CD4-positive, CD25-positive, alpha-beta regulatory T cell (primary cell): Measurements from ENCODE around the gene TANK. TPM values are rescaled to one million over a fixed set of nuclear protein-coding genes. Genes with fewer than 3 reads are reported as not detected.

ENCODE experiments used
- ATAC-seq, 2 donors: fragments of 150-1000 bp; cut with Tn5 transposase; one replicate each; pipeline ENCODE4 v1.10.0; 2021; ENCODE audit warnings: low read depth in 2 of 2, moderate number of reproducible peaks in 2 of 2, moderate library complexity in 1 of 2
- DNase-seq, 3 donors: peaks; one replicate each; pipeline versions ENCODE4 v3.0.0 to v3.0.0-alpha.2; 2012 to 2022; ENCODE audit warnings: mixed read lengths in 1 of 3
- H3K27ac ChIP-seq: one replicate; pipeline ENCODE4 v1.7.0; 2013; ENCODE audit warnings: mild to moderate bottlenecking, low read length; ENCODE audit not compliant: insufficient read depth, poor library complexity, severe bottlenecking
- H3K27me3 ChIP-seq: one replicate; pipeline ENCODE4 v1.7.0; 2013; ENCODE audit warnings: low read length; ENCODE audit not compliant: control insufficient read depth, insufficient read depth
- H3K36me3 ChIP-seq: one replicate; pipeline ENCODE4 v1.7.0; 2013; ENCODE audit warnings: mild to moderate bottlenecking, low read length, moderate library complexity; ENCODE audit not compliant: control insufficient read depth, insufficient read depth
- H3K4me1 ChIP-seq: 2 replicates; pipeline ENCODE4 v1.7.0; 2013; ENCODE audit warnings: mild to moderate bottlenecking, low read length; ENCODE audit not compliant: insufficient read depth, control insufficient read depth, poor library complexity, severe bottlenecking
- H3K4me3 ChIP-seq: one replicate; pipeline ENCODE4 v1.7.0; 2013; ENCODE audit warnings: low read depth, mild to moderate bottlenecking, low read length, moderate library complexity
- H3K9me3 ChIP-seq, 2 experiments: 1 replicate in 1 of 2; 2 replicates in 1 of 2; pipeline ENCODE4 v1.7.0; 2013; ENCODE audit warnings: low read length in 2 of 2, mild to moderate bottlenecking in 1 of 2, moderate library complexity in 1 of 2; ENCODE audit not compliant: control insufficient read depth in 2 of 2
- H3K27ac Mint-ChIP-seq, 3 donors: one replicate each; pipeline ENCODE4 v1.8.0; 2020 to 2022; ENCODE audit warnings: mild to moderate bottlenecking in 3 of 3, mixed read lengths in 3 of 3, moderate library complexity in 2 of 3
- H3K27me3 Mint-ChIP-seq: one replicate; pipeline ENCODE4 v1.8.0; 2022; ENCODE audit warnings: mild to moderate bottlenecking, mixed read lengths
- H3K36me3 Mint-ChIP-seq: one replicate; pipeline ENCODE4 v1.8.0; 2020; ENCODE audit warnings: mixed read lengths
- H3K4me1 Mint-ChIP-seq, 4 donors: one replicate each; pipeline ENCODE4 v1.8.0; 2020 to 2022; ENCODE audit warnings: mixed read lengths in 4 of 4, mild to moderate bottlenecking in 1 of 4
- H3K4me3 Mint-ChIP-seq, 4 donors: one replicate each; pipeline ENCODE4 v1.8.0; 2020 to 2022; ENCODE audit warnings: mild to moderate bottlenecking in 4 of 4, mixed read lengths in 4 of 4, moderate library complexity in 3 of 4
- H3K9me3 Mint-ChIP-seq, 7 donors: one replicate each; pipeline ENCODE4 v1.8.0; 2020 to 2022; ENCODE audit warnings: mixed read lengths in 7 of 7, mild to moderate bottlenecking in 3 of 7, moderate library complexity in 2 of 7
- polyA plus RNA-seq, 4 donors: library from polyadenylated mRNA; unstranded; fragments of 300-500 nt; fragmentation: Illumina TruSeq; gene quantifications; one replicate each; pipeline ENCODE4 v1.2.3, GENCODE V29; 2021
- total RNA-seq: library from RNA; stranded (reverse); gene quantifications from one replicate; pipeline ENCODE4 v1.2.3, GENCODE V29; 2022

The TANK gene, protein sequence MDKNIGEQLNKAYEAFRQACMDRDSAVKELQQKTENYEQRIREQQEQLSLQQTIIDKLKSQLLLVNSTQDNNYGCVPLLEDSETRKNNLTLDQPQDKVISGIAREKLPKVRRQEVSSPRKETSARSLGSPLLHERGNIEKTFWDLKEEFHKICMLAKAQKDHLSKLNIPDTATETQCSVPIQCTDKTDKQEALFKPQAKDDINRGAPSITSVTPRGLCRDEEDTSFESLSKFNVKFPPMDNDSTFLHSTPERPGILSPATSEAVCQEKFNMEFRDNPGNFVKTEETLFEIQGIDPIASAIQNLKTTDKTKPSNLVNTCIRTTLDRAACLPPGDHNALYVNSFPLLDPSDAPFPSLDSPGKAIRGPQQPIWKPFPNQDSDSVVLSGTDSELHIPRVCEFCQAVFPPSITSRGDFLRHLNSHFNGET
- total RNA-seq (182 TPM), polyA plus RNA-seq (10 to 100 TPM; 84.5 to 97.1 (median 89.0) TPM)

DNA sequence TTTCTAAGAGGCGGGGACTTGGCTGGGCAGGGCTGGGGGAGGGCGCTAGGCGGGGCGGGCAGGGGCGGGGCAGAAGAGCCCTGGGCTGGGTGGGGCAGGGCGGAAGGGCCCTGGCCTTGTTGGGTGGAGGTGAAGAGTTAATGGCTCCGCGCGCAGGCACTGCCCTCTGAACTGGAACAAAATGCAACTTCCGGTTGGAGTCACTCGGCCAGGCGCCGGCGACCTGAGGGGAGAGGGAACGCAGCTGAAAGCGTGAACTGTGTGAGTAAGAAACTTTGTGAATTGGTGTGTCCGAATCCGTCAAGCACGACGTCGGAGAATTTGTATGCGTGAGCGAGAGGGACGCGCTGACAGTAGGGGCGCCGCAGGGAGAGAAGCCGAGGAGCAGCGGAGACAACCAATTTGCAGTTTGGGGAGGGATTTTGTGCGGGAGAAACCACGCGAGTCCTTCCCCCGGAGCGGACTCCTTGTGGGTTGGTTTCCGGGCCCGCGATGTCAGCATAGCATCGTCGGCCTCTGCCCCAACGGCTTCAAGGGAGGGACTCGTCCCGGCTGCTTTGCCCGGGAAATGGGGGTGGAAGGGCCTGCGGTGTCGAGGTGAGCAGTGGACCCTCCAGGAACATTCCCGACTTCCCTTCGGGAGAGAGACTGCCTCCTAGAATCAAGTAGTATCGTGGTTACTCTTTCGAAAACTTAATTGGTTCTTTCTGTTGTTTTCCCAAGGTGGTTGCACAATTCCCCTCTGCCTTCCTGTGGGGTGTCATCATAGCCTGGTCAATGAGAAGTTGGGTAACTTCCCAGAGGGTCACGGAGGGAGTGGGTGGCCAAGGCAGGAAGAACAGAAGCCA, at the start of gene TANK:
TSS of gene TANK (plus strand) at position 203 of the 848 bp plus-strand sequence. CDS start 19,235 bp downstream, outside the sequence.
- peak within 1 kb of the TSS; percentile 97 for H3K4me3 ChIP-seq
- H3K4me1 Mint-ChIP-seq: peaks cover 46 to 70% (median 58%) of the 10 kb centered on the region in 4 donors
- H3K4me3 Mint-ChIP-seq: peak within 1 kb of the TSS; percentile 98 to 100 (median 99)
- no peaks in the 10 kb centered on the region for H3K9me3 ChIP-seq
- peak within 1 kb of the TSS; percentile 98 to 100 (median 99) for H3K27ac Mint-ChIP-seq
- no peaks in the 10 kb centered on the region for H3K9me3 Mint-ChIP-seq
- ATAC-seq (peak; percentile 95), DNase-seq (peak; percentile 81 to 97 (median 90))
- no peaks in the 10 kb centered on the region for H3K27me3 ChIP-seq
- H3K27me3 Mint-ChIP-seq: peaks cover 5% of the 10 kb centered on the region
- H3K27ac ChIP-seq: peak within 1 kb of the TSS; percentile 93
- peaks cover 50% of the 10 kb centered on the region for H3K4me1 ChIP-seq
- peaks cover 26% of the 10 kb centered on the region for H3K36me3 Mint-ChIP-seq
- peaks cover 7% of the 10 kb centered on the region for H3K36me3 ChIP-seq

DNA sequence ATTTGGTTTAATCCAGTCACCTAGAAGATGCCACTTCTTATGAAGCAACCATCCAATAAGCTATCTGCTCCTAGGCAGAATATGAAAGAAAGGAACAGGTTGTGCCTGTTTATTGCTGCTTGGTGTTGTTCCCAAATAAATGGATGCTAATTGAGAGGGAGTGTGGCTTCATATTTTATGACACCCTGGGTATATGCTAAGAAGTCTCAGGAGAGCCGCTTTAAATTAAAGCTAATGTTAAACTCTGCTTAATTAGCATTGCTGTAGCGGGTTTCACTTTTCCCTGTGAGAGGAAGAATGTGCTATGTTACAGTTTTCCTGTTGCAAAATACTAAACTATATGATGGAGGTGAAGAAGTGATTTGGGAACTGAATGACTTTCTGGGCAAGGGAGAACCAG, 48.7 kb upstream of the TANK start:
- H3K9me3 Mint-ChIP-seq: no peaks in the 10 kb centered on the region
- no peak overlapping the region for H3K4me3 Mint-ChIP-seq
- H3K27ac ChIP-seq: no peak overlapping the region

DNA sequence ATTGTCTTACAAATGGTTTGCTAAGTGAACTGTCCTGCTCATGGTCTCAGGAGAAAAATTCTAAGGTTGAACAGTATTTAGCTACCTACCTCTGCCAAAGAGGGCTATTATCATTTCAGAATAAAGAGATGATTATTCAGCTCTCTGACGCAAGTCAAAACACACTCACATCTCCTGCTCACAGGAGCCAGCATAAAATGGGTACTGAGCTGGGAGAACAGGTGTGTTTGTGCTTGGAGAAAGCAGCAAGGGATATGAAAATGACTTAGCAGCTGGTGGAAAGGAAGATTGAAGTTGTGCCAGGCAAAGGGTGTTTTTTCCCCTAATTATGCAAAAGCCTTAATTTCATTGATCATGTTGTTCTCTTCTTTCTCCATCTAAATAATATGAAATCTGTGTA, 47.3 kb upstream of the TANK start:
- no peak overlapping the region for H3K27ac Mint-ChIP-seq
- no peaks in the 10 kb centered on the region for H3K36me3 ChIP-seq
- H3K4me3 Mint-ChIP-seq: no peak overlapping the region
- no peaks in the 10 kb centered on the region for H3K27me3 ChIP-seq
- H3K9me3 Mint-ChIP-seq: no peaks in the 10 kb centered on the region
- H3K4me3 ChIP-seq: no peak overlapping the region
- no peaks in the 10 kb centered on the region for H3K9me3 ChIP-seq
- no peak for ATAC-seq
- no peaks in the 10 kb centered on the region for H3K4me1 ChIP-seq
- no peak overlapping the region for H3K27ac ChIP-seq
- peaks cover 0 to 4% (median 0%) of the 10 kb centered on the region in 4 donors for H3K4me1 Mint-ChIP-seq
- H3K27me3 Mint-ChIP-seq: peaks cover 5% of the 10 kb centered on the region
- no peak for DNase-seq
- no peaks in the 10 kb centered on the region for H3K36me3 Mint-ChIP-seq

More for the DNA sequence above, 48.7 kb upstream of the TANK start:
- H3K4me3 ChIP-seq: no peak overlapping the region
- no peaks in the 10 kb centered on the region for H3K36me3 ChIP-seq
- H3K9me3 ChIP-seq: no peaks in the 10 kb centered on the region
- DNase-seq (no peak), ATAC-seq (no peak)
- Mint-ChIP-seq H3K27ac (no peak overlapping the region), H3K36me3 (no peaks in the 10 kb centered on the region), H3K27me3 (peaks cover 5% of the 10 kb centered on the region), H3K4me1 (no peaks in the 10 kb centered on the region)
- no peaks in the 10 kb centered on the region for H3K27me3 ChIP-seq
- H3K4me1 ChIP-seq: no peaks in the 10 kb centered on the region

DNA sequence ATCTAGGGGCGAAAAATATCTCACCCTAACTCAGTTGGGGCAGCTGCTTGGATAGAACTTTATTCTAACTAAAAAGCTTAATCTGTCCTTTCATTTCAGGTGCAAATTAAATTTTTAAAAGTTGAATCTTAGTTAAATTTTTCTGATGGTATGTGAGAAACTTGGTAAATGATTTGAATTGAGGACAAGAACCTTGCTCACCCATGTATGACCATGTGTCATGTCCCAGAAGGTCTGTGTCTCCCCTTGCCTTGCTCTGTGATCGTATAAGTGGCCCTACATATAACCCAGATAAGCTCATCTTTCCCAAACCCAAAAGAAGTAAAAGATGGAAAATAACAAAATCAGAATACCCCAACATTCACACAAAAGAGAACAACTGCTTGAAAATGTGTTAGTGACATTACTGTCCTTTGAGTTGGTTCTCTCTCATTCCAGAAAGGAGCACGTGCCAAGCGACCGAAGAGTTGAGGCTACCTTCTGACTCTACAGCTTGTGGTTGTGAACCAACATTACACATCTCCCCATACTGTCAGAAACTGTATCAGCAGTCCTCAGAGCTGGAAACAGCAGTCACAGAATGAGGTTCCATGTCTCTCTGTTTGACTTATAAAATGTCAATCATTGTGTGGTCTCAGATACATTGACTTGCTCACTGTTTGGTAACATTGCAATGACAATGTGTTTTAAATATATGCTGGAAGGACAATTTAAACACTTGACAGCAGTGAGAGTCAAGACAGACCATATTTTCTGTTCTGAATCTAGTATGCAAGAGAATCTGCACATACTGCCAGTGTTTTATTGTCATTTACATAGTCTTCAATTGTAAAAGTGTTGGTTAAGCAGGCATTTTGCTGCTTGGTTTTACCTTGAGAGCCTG, 46.3 kb upstream of the TANK start:
- no peaks in the 10 kb centered on the region for H3K27me3 ChIP-seq
- Mint-ChIP-seq H3K27ac (no peak overlapping the region), H3K9me3 (no peaks in the 10 kb centered on the region), H3K4me1 (peaks cover 0 to 9% (median 3%) of the 10 kb centered on the region in 4 donors), H3K36me3 (no peaks in the 10 kb centered on the region), H3K4me3 (no peak overlapping the region), H3K27me3 (peaks cover 5% of the 10 kb centered on the region)
- H3K4me1 ChIP-seq: no peaks in the 10 kb centered on the region
- no peak for ATAC-seq
- H3K36me3 ChIP-seq: no peaks in the 10 kb centered on the region
- no peak for DNase-seq
- H3K27ac ChIP-seq: no peak overlapping the region
- no peaks in the 10 kb centered on the region for H3K9me3 ChIP-seq
- H3K4me3 ChIP-seq: no peak overlapping the region

DNA sequence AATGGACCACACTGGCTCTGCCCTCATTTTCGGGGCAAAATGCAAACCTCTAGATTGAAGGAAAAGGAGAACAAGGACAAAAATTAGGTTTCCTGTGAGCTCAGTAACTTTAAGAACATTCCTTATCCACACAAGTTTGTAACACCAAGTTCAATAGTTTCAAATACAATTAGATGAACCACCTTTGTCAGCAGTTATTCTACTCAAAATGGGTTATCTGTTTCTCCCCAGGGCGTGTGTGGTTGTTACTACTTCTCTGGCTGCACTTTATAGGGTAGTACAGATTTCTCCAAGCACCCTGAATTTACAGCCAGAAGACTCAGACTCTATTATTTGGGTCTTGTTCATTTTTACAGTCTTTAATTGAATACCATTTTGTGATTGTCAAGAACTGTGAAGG, 45.0 kb upstream of the TANK start:
- H3K27ac Mint-ChIP-seq: no peak overlapping the region
- no peak overlapping the region for H3K4me3 Mint-ChIP-seq

DNA sequence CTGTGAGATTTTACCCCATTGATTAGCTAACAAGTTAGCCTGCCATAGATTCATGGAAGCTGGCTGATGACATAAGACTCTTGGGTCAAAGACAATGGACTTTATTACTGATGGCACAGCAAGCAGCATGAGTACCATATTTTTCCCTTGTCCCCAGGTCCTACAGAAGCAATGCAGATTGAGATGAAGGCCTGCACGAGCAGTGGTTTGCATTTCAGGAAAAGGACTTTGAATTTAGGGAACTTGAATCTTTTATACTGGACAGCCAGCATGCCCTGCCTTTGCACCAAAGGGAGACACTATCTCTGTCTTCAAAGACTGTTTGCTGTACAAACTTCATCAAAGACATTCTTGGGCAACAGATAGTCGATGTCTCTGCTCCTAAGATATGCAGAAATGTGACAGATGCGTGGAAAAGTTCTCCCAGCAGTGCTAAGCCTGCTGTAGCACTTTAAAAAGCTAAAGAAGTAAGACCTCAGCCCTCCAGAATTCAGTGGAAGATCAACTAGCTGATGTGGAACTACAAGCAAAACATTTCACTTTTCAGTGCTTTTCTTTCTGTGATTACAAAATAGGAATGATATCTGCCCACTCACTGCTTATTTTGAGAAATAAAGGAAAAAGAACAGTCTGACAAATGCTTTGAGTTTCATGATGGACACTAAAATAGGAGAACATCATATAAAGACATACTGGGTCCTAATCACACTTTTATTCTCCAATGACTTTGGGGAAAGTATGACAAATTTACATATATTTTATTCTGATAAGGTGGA, 44.4 kb upstream of the TANK start:
- peaks cover 5% of the 10 kb centered on the region for H3K27me3 Mint-ChIP-seq
- H3K4me1 ChIP-seq: no peaks in the 10 kb centered on the region
- H3K36me3 Mint-ChIP-seq: no peaks in the 10 kb centered on the region
- H3K9me3 ChIP-seq: no peaks in the 10 kb centered on the region
- peaks cover 0 to 9% (median 4%) of the 10 kb centered on the region in 4 donors for H3K4me1 Mint-ChIP-seq
- no peak overlapping the region for H3K27ac Mint-ChIP-seq
- H3K4me3 ChIP-seq: no peak overlapping the region
- no peak for ATAC-seq
- no peaks in the 10 kb centered on the region for H3K27me3 ChIP-seq
- DNase-seq: no peak
- no peak overlapping the region for H3K4me3 Mint-ChIP-seq
- H3K9me3 Mint-ChIP-seq: no peaks in the 10 kb centered on the region
- H3K27ac ChIP-seq: no peak overlapping the region
- H3K36me3 ChIP-seq: no peaks in the 10 kb centered on the region

More for the DNA sequence above, 45.0 kb upstream of the TANK start:
- Histone ChIP-seq H3K9me3 (no peaks in the 10 kb centered on the region), H3K4me3 (no peak overlapping the region), H3K27ac (no peak overlapping the region), H3K36me3 (no peaks in the 10 kb centered on the region), H3K4me1 (no peaks in the 10 kb centered on the region), H3K27me3 (no peaks in the 10 kb centered on the region)
- ATAC-seq (no peak), DNase-seq (no peak)
- H3K27me3 Mint-ChIP-seq: peaks cover 5% of the 10 kb centered on the region
- H3K4me1 Mint-ChIP-seq: peaks cover 0 to 9% (median 3%) of the 10 kb centered on the region in 4 donors
- no peaks in the 10 kb centered on the region for H3K9me3 Mint-ChIP-seq
- H3K36me3 Mint-ChIP-seq: no peaks in the 10 kb centered on the region
